Measurements from ENCODE around the gene PRRT1. TPM values are rescaled to one million over a fixed set of nuclear protein-coding genes. Genes with fewer than 3 reads are reported as not detected.

PRRT1 gene
- 1 to 10 TPM in 2 of 6 donors, under 1 TPM in 3, not detected in 1; 0.69 to 6.3 (median 0.98) TPM for total RNA-seq

- Histone ChIP-seq H3K4me3 (peak within 1 kb of the TSS in 3 of 4 donors; percentile 33 to 76 (median 60)), H3K27ac (peak within 1 kb of the TSS; percentile 79 to 87 (median 85)), H3K27me3 (peaks cover 0 to 35% (median 14%) of the 10 kb centered on the region in 4 donors), H3K9me3 (no peaks in the 10 kb centered on the region), H3K4me1 (peaks cover 31 to 63% (median 36%) of the 10 kb centered on the region in 4 donors), H3K36me3 (peaks cover 0 to 15% (median 0%) of the 10 kb centered on the region in 4 donors)
- DNase-seq, result peak in 1 of 2 donors; percentile 37
- WGBS, 2 donors, result 12 to 13% methylated on average over 12 to 21 of the region's 24 CpGs
- ATAC-seq (ENCODE audit: low FRiP score in 2 of 2), result no peak
- TF ChIP-seq EP300 (IDR thresholded peaks at IDR 0.05) (no peak), POLR2AphosphoS5 (IDR thresholded peaks at IDR 0.05) (no peak), POLR2A (IDR thresholded peaks at IDR 0.05) (no peak)
- TF ChIP-seq, protein P1, sequence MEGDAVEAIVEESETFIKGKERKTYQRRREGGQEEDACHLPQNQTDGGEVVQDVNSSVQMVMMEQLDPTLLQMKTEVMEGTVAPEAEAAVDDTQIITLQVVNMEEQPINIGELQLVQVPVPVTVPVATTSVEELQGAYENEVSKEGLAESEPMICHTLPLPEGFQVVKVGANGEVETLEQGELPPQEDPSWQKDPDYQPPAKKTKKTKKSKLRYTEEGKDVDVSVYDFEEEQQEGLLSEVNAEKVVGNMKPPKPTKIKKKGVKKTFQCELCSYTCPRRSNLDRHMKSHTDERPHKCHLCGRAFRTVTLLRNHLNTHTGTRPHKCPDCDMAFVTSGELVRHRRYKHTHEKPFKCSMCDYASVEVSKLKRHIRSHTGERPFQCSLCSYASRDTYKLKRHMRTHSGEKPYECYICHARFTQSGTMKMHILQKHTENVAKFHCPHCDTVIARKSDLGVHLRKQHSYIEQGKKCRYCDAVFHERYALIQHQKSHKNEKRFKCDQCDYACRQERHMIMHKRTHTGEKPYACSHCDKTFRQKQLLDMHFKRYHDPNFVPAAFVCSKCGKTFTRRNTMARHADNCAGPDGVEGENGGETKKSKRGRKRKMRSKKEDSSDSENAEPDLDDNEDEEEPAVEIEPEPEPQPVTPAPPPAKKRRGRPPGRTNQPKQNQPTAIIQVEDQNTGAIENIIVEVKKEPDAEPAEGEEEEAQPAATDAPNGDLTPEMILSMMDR (IDR thresholded peaks at IDR 0.05), result no peak
Observed at GRCh38 chr6:32151863-32152768, at the start of gene PRRT1. PRRT1 (minus strand) TSS chr6:32151939; CDS start chr6:32151827, 112 bp downstream.

DNA sequence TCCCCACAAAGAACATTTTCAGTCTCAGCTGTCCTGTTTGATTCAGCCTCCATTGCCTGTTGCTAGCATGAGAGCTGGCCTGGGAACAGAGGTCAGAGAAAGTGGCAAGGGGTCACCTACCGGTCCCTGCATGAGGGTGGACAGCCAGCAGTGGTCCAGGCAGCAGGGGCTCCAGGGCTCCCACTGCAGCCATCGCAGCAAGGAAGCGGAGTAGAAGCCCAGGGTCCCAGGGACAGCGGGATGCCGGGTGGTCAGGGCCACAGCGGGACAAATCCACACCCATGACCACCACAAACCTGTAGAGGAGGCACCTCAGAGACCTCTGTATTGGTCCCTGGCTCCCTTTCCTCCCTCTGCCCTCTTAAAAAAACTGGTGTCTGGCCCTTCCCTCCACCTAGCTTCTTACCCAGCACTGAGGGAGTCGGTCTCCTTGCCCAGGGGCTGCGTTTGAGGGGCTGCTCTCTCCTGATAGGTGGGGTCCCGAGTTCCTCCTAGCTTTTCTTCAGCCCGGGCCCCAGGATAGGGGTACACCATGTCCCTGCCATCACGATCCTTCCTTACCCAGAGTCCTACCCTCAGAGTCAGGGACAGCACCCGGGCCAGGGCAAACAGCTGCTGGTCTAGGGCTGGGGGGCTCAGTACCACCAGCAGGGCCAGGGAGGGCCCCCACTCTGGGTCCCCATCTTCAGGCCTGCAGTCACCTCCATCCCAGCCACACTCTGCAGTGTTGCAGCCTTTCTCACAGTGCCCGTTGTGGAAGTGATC lies 49.2 kb upstream of the PRRT1 start:
- ATAC-seq (ENCODE audit: low FRiP score in 2 of 2) (no peak), DNase-seq (no peak)
- Histone ChIP-seq H3K4me1 (peaks cover 10 to 14% (median 13%) of the 10 kb centered on the region in 4 donors), H3K27me3 (no peaks in the 10 kb centered on the region), H3K9me3 (no peaks in the 10 kb centered on the region), H3K4me3 (no peak overlapping the region), H3K27ac (no peak overlapping the region), H3K36me3 (peaks cover 0 to 63% (median 10%) of the 10 kb centered on the region in 4 donors)
- TF ChIP-seq POLR2A (IDR thresholded peaks at IDR 0.05) (no peak), POLR2AphosphoS5 (IDR thresholded peaks at IDR 0.05) (no peak), EP300 (IDR thresholded peaks at IDR 0.05) (no peak)
- TF ChIP-seq, protein P1 (IDR thresholded peaks at IDR 0.05), result no peak
- WGBS, 2 donors, result 91 to 97% methylated on average over 12 to 13 of the region's 13 CpGs

- TF ChIP-seq EP300 (IDR thresholded peaks at IDR 0.05) (no peak), POLR2AphosphoS5 (IDR thresholded peaks at IDR 0.05) (no peak), POLR2A (IDR thresholded peaks at IDR 0.05) (no peak)
- TF ChIP-seq, protein P1 (IDR thresholded peaks at IDR 0.05), result no peak
- Histone ChIP-seq H3K4me3 (no peak overlapping the region), H3K36me3 (peaks cover 0 to 53% (median 7%) of the 10 kb centered on the region in 4 donors), H3K4me1 (peaks cover 21 to 29% (median 24%) of the 10 kb centered on the region in 4 donors), H3K27ac (no peak overlapping the region), H3K9me3 (no peaks in the 10 kb centered on the region), H3K27me3 (no peaks in the 10 kb centered on the region)
- WGBS, 2 donors, result 89 to 92% methylated on average over 17 of the region's 17 CpGs
- DNase-seq (peak in 1 of 2 donors; percentile 81), ATAC-seq (ENCODE audit: low FRiP score in 2 of 2) (no peak)
Observed at GRCh38 chr6:32198866-32199265, 47.1 kb upstream of the PRRT1 start.

DNA sequence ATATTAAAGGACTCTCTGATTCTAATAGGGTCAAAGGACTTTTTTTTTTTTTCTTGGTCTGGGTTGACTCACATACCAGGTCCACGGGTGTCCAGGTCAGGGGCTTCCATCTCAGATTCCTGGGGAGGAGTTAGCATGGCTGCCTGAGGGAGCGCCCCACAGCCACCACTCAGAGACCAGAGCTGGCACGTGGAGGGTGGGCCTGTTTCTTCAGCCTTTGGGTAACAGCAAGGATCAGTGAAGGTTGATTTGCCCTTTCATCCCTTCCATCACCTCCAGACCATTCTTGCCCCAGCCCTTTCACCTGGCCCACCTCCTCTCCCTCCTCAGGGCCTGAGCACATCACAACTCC lies 46.6 kb upstream of the PRRT1 start:
- 74 to 89% methylated on average over 3 of the region's 3 CpGs for WGBS, 2 donors
- no peak for ATAC-seq (ENCODE audit: low FRiP score in 2 of 2)
- peaks cover 25 to 33% (median 28%) of the 10 kb centered on the region in 4 donors for H3K4me1 ChIP-seq
- no peak for DNase-seq
- TF ChIP-seq POLR2A (IDR thresholded peaks at IDR 0.05) (no peak), POLR2AphosphoS5 (IDR thresholded peaks at IDR 0.05) (no peak), EP300 (IDR thresholded peaks at IDR 0.05) (no peak)
- TF ChIP-seq, protein P1 (IDR thresholded peaks at IDR 0.05), result no peak
- H3K4me3 ChIP-seq, result no peak overlapping the region
- peaks cover 0 to 47% (median 3%) of the 10 kb centered on the region in 4 donors for H3K36me3 ChIP-seq
- H3K27me3 ChIP-seq, result no peaks in the 10 kb centered on the region
- no peaks in the 10 kb centered on the region for H3K9me3 ChIP-seq
- H3K27ac ChIP-seq, result peak overlapping the region in 1 of 4 donors; percentile 97

Measured in upper lobe of left lung (tissue), 6 donors.